GM18517 (cell line): ENCODE data around the gene UBE4A.

Experiments
- ATAC-seq: cut with Tn5 transposase; IDR thresholded peaks from one replicate; pipeline ENCODE4 v1.9.1; 2021; ENCODE audit warnings: mild to moderate bottlenecking, moderate library complexity; ENCODE audit not compliant: unreplicated experiment

UBE4A gene

GRCh38 chr11:118359295-118359958, at the start of gene UBE4A:
UBE4A (plus strand) TSS chr11:118359600; CDS start chr11:118365081, 5,481 bp downstream.
- ATAC-seq, result peak; percentile 89

GRCh38 chr11:118310271-118310670, 49.1 kb upstream of the UBE4A start:
- no peak for ATAC-seq

GRCh38 chr11:118310781-118311485, 48.5 kb upstream of the UBE4A start:
- no peak for ATAC-seq

- ATAC-seq, result no peak
Observed at GRCh38 chr11:118311518-118311917, 47.9 kb upstream of the UBE4A start.

GRCh38 chr11:118312328-118312727, 47.1 kb upstream of the UBE4A start:
- no peak for ATAC-seq

- no peak for ATAC-seq
Observed at GRCh38 chr11:118313242-118313641, 46.2 kb upstream of the UBE4A start.

- ATAC-seq, result no peak
Observed at GRCh38 chr11:118314988-118315411, 44.4 kb upstream of the UBE4A start.

GRCh38 chr11:118318124-118318523, 41.3 kb upstream of the UBE4A start:
- ATAC-seq, result no peak

GRCh38 chr11:118318581-118319336, 40.6 kb upstream of the UBE4A start:
- no peak for ATAC-seq

- no peak for ATAC-seq
Observed at GRCh38 chr11:118319337-118319707, 40.1 kb upstream of the UBE4A start.

- ATAC-seq, result no peak
Observed at GRCh38 chr11:118320515-118320914, 38.9 kb upstream of the UBE4A start.

GRCh38 chr11:118321386-118322082, 37.9 kb upstream of the UBE4A start:
- ATAC-seq, result no peak

GRCh38 chr11:118322721-118323120, 36.7 kb upstream of the UBE4A start:
- ATAC-seq, result no peak

- ATAC-seq, result no peak
Observed at GRCh38 chr11:118325283-118325682, 34.1 kb upstream of the UBE4A start.

GRCh38 chr11:118328745-118329144, 30.7 kb upstream of the UBE4A start:
- ATAC-seq, result no peak

- no peak for ATAC-seq
Observed at GRCh38 chr11:118334745-118335144, 24.7 kb upstream of the UBE4A start.

GRCh38 chr11:118338637-118339061, 20.8 kb upstream of the UBE4A start:
- no peak for ATAC-seq

GRCh38 chr11:118339281-118339961, 20.0 kb upstream of the UBE4A start:
- no peak for ATAC-seq

- no peak for ATAC-seq
Observed at GRCh38 chr11:118340449-118340848, 19.0 kb upstream of the UBE4A start.

- ATAC-seq, result no peak
Observed at GRCh38 chr11:118341261-118341660, 18.1 kb upstream of the UBE4A start.
